ENCODE results near the gene MLLT10. TPM values are rescaled to one million over a fixed set of nuclear protein-coding genes. Genes with fewer than 3 reads are reported as not detected.

The MLLT10 gene
- 61.1 TPM for polyA plus RNA-seq (2012; ENCODE audit: insufficient read length, low read depth)

- TF ChIP-seq SIN3A (IDR thresholded peaks at IDR 0.05; ENCODE audit: borderline replicate concordance, insufficient read depth, low read length) (peak; percentile 2; the same call in 1 of the 2 replicates), TAF1 (IDR thresholded peaks at IDR 0.05; ENCODE audit: borderline replicate concordance, insufficient read depth, low read length) (peak; percentile 30; the same call in 1 of the 2 replicates), POLR2AphosphoS5 (IDR thresholded peaks at IDR 0.05; ENCODE audit: low read depth, low read length) (peak; percentile 62), REST (IDR thresholded peaks at IDR 0.05; ENCODE audit: insufficient read depth in 1 of 2, low read depth in 2 of 2, low read length in 2 of 2) (no peak; a peak in 1 of 4 replicates), FOXP2 (optimal IDR thresholded peaks at IDR 0.05; ENCODE audit: borderline replicate concordance, extremely low read depth, extremely low read length, insufficient read depth) (peak; percentile 88)
Observed at GRCh38 chr10:21533467-21534279, at the start of gene MLLT10. MLLT10 (plus strand) TSS chr10:21534232; CDS start chr10:21534645, 413 bp downstream.

GRCh38 chr10:21487416-21488180, 46.4 kb upstream of the MLLT10 start:
- TF ChIP-seq FOXP2 (optimal IDR thresholded peaks at IDR 0.05; ENCODE audit: borderline replicate concordance, extremely low read depth, extremely low read length, insufficient read depth) (no peak), SIN3A (IDR thresholded peaks at IDR 0.05; ENCODE audit: borderline replicate concordance, insufficient read depth, low read length) (no peak)

GRCh38 chr10:21488246-21488956, 45.6 kb upstream of the MLLT10 start:
- TF ChIP-seq POLR2AphosphoS5 (IDR thresholded peaks at IDR 0.05; ENCODE audit: low read depth, low read length) (no peak), FOXP2 (optimal IDR thresholded peaks at IDR 0.05; ENCODE audit: borderline replicate concordance, extremely low read depth, extremely low read length, insufficient read depth) (no peak), REST (IDR thresholded peaks at IDR 0.05; ENCODE audit: insufficient read depth in 1 of 2, low read depth in 2 of 2, low read length in 2 of 2) (no peak), SIN3A (IDR thresholded peaks at IDR 0.05; ENCODE audit: borderline replicate concordance, insufficient read depth, low read length) (no peak), TAF1 (IDR thresholded peaks at IDR 0.05; ENCODE audit: borderline replicate concordance, insufficient read depth, low read length) (no peak)

- no peak for TF ChIP-seq SIN3A (IDR thresholded peaks at IDR 0.05; ENCODE audit: borderline replicate concordance, insufficient read depth, low read length)
- TF ChIP-seq REST (IDR thresholded peaks at IDR 0.05; ENCODE audit: insufficient read depth in 1 of 2, low read depth in 2 of 2, low read length in 2 of 2), result 0 out of 4 replicates have a peak, but pooled peaks of 1 of the 2 experiments have one; percentile 5
- TF ChIP-seq POLR2AphosphoS5 (IDR thresholded peaks at IDR 0.05; ENCODE audit: low read depth, low read length), result no peak
- no peak for TF ChIP-seq FOXP2 (optimal IDR thresholded peaks at IDR 0.05; ENCODE audit: borderline replicate concordance, extremely low read depth, extremely low read length, insufficient read depth)
Observed at GRCh38 chr10:21488957-21489446, 45.0 kb upstream of the MLLT10 start.
